Measurements from ENCODE around the gene MTHFD1L.

Gene MTHFD1L

GRCh38 chr6:150890346-150890745 is 24.8 kb downstream of the MTHFD1L start:
- Histone ChIP-seq H3K36me3 (ENCODE audit: low read length) (peaks cover 45% of the 10 kb centered on the region), H3K4me3 (ENCODE audit: insufficient read depth, low read length, poor library complexity, severe bottlenecking) (no peak overlapping the region), H2AFZ (ENCODE audit: low read depth, low read length, severe bottlenecking) (no peak overlapping the region), H3K27ac (ENCODE audit: low read depth, low read length) (no peak overlapping the region), H4K20me1 (ENCODE audit: low read depth, low read length) (no peaks in the 10 kb centered on the region; the same call in 1 of the 2 replicates), H3K9me2 (replicated peaks; ENCODE audit: insufficient read depth, low read length) (no peaks in the 10 kb centered on the region), H3K9ac (ENCODE audit: low read length) (no peak overlapping the region), H3K79me2 (ENCODE audit: insufficient read depth, low read length) (peaks cover 5% of the 10 kb centered on the region; the same call in 1 of the 2 replicates), H3K4me2 (ENCODE audit: low read depth, low read length, poor library complexity, severe bottlenecking) (no peak overlapping the region), H3K27me3 (ENCODE audit: low read length) (no peaks in the 10 kb centered on the region), H3F3A (ENCODE audit: insufficient read depth) (peaks cover 12% of the 10 kb centered on the region), H3K9me3 (ENCODE audit: insufficient read depth, low read length) (no peaks in the 10 kb centered on the region)
- TF ChIP-seq CTCF (IDR thresholded peaks at IDR 0.05; ENCODE audit: insufficient read depth, low read length, poor library complexity, severe bottlenecking) (no peak), EZH2phosphoT487 (conservative IDR thresholded peaks at IDR 0.05; ENCODE audit: low read length) (no peak)

GRCh38 chr6:150891888-150892485 is 26.5 kb downstream of the MTHFD1L start:
- no peak overlapping the region for H3K4me2 ChIP-seq (ENCODE audit: low read depth, low read length, poor library complexity, severe bottlenecking)
- TF ChIP-seq CTCF (IDR thresholded peaks at IDR 0.05; ENCODE audit: insufficient read depth, low read length, poor library complexity, severe bottlenecking) (peak; percentile 74), EZH2phosphoT487 (conservative IDR thresholded peaks at IDR 0.05; ENCODE audit: low read length) (no peak)
- H3K9ac ChIP-seq (ENCODE audit: low read length): no peak overlapping the region
- no peaks in the 10 kb centered on the region for H3K9me2 ChIP-seq (replicated peaks; ENCODE audit: insufficient read depth, low read length)
- no peaks in the 10 kb centered on the region; the same call in 1 of the 2 replicates for H4K20me1 ChIP-seq (ENCODE audit: low read depth, low read length)
- no peak overlapping the region for H3K4me3 ChIP-seq (ENCODE audit: insufficient read depth, low read length, poor library complexity, severe bottlenecking)
- H3K27me3 ChIP-seq (ENCODE audit: low read length): no peaks in the 10 kb centered on the region
- H3F3A ChIP-seq (ENCODE audit: insufficient read depth): peaks cover 12% of the 10 kb centered on the region
- H3K36me3 ChIP-seq (ENCODE audit: low read length): peaks cover 29% of the 10 kb centered on the region
- no peaks in the 10 kb centered on the region for H3K9me3 ChIP-seq (ENCODE audit: insufficient read depth, low read length)
- no peak overlapping the region for H2AFZ ChIP-seq (ENCODE audit: low read depth, low read length, severe bottlenecking)
- peaks cover 5% of the 10 kb centered on the region; the same call in 1 of the 2 replicates for H3K79me2 ChIP-seq (ENCODE audit: insufficient read depth, low read length)
- no peak overlapping the region for H3K27ac ChIP-seq (ENCODE audit: low read depth, low read length)

DNA sequence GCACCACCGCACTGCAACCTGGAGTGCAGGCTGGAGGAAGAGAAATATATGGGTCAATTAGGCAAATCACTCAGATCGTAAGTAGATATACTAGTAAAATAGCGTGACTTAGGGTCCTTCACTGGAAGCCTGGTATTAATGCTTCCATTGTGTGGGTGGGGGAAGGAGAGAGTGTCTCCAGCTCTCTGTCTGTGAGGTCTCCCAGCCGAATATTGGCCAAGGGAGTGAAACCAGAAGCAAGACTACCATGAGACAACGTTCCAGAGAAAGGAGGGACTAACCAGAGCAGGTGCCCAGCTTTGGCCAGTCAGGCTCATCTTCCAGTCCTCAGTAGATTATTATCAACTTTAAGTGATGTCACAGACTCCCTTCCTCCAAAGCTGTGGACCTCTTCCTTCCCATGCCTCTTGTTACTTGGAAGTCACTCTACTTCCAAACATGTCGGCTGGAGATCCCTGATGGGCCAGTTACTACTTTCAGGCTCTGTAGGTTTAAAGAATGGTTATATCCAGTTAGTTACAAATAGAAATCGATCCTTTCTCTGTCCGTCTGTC is 28.8 kb downstream of the MTHFD1L start:
- no peak overlapping the region for H3K27ac ChIP-seq (ENCODE audit: low read depth, low read length)
- TF ChIP-seq CTCF (IDR thresholded peaks at IDR 0.05; ENCODE audit: insufficient read depth, low read length, poor library complexity, severe bottlenecking) (no peak), EZH2phosphoT487 (conservative IDR thresholded peaks at IDR 0.05; ENCODE audit: low read length) (no peak)
- H3K4me3 ChIP-seq (ENCODE audit: insufficient read depth, low read length, poor library complexity, severe bottlenecking): no peak overlapping the region
- no peaks in the 10 kb centered on the region; the same call in 1 of the 2 replicates for H4K20me1 ChIP-seq (ENCODE audit: low read depth, low read length)
- no peak overlapping the region for H3K9ac ChIP-seq (ENCODE audit: low read length)
- no peaks in the 10 kb centered on the region for H3K9me2 ChIP-seq (replicated peaks; ENCODE audit: insufficient read depth, low read length)
- H3K27me3 ChIP-seq (ENCODE audit: low read length): no peaks in the 10 kb centered on the region
- H3F3A ChIP-seq (ENCODE audit: insufficient read depth): peaks cover 10% of the 10 kb centered on the region
- H3K36me3 ChIP-seq (ENCODE audit: low read length): peaks cover 17% of the 10 kb centered on the region; the same call in 1 of the 2 replicates
- H2AFZ ChIP-seq (ENCODE audit: low read depth, low read length, severe bottlenecking): no peak overlapping the region
- no peaks in the 10 kb centered on the region for H3K9me3 ChIP-seq (ENCODE audit: insufficient read depth, low read length)
- peaks cover 5% of the 10 kb centered on the region; the same call in 1 of the 2 replicates for H3K79me2 ChIP-seq (ENCODE audit: insufficient read depth, low read length)
- no peak overlapping the region for H3K4me2 ChIP-seq (ENCODE audit: low read depth, low read length, poor library complexity, severe bottlenecking)

All from SU-DHL-6 (cell line).